HT-29 (cell line): ENCODE results near the gene ZNF346. TPM values are rescaled to one million over a fixed set of nuclear protein-coding genes. Genes with fewer than 3 reads are reported as not detected.
"Not testable (repeated sequence)": the region's sequence is repeated elsewhere in the genome, so short reads cannot be mapped to it uniquely, and the experiment has no call there.

Experiments used
- DNase-seq: peaks from one replicate; pipeline ENCODE4 v3.0.0-alpha.2; 2015; ENCODE audit warnings: low spot score
- total RNA-seq: library from RNA; depleted of rRNA; stranded (reverse); fragments of >200 nt; shearing (Covaris generic); gene quantifications from 2 replicates; pipeline ENCODE4 v1.2.3, GENCODE V29; 2014

ZNF346 gene
- total RNA-seq, 1 experiment from 2014 or later = 15.9 TPM

DNA sequence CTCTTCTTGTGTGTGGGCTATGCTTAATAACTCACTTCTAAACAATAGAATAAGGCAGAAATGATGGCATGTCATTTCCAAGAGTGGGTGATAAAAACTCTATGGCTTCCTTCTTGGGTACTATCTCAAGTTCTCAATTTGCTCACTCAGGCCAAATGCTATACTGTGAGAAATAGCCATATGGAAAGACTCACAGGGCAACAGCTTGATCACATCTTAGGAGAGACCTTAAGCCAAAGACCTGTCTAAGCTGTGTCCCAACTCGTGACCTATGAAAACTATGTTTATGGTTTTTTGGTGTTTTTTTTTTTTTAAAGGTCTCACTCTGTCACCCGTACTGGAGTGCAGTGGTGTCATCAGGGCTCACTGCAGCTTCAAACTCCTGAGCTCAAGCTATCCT is 13.8 kb upstream of the ZNF346 start:
- no peak for DNase-seq

GRCh38 chr5:177010153-177010552 is 12.3 kb upstream of the ZNF346 start:
- DNase-seq = no peak

DNA sequence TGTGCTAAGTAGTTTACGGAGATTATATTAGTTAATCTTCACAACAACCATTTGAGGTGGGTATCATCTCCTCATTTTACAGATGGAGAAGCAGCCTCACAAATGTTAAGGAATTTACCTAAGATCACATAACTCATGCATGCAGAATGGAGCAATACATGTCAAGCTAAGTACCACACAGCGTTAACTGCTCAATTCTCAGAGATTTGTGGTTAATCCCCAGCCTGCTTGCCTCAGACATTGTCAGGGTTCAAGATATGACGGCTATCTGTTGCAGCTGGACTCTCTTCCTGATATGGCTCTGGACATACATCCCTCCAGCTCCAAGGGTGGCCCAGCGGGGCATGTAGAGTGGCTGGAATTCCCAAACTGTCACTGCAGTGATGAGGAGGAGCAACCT is 7.3 kb upstream of the ZNF346 start:
- DNase-seq = no peak

DNA sequence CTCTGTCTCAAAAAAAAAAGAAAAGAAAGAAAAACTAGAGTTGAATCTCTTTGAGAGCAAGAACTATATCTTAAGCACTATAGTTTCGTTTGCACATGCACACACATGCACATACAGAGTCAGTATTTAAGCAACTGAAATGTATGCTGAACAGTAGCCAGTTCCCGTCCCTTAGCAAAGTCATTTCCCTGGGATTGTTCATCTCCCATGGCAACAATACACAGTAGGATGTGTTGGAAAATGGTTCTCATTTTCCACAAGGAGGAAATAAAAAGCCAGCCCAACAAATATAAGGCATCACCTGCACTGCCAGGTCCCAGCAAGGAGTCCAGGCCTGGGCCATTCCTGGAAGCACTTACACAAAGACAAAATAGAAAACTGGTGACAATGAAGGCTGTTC is 4.2 kb upstream of the ZNF346 start:
- DNase-seq = no peak

- no peak for DNase-seq
Measured at GRCh38 chr5:177020033-177020432, 2.5 kb upstream of the ZNF346 start.

DNA sequence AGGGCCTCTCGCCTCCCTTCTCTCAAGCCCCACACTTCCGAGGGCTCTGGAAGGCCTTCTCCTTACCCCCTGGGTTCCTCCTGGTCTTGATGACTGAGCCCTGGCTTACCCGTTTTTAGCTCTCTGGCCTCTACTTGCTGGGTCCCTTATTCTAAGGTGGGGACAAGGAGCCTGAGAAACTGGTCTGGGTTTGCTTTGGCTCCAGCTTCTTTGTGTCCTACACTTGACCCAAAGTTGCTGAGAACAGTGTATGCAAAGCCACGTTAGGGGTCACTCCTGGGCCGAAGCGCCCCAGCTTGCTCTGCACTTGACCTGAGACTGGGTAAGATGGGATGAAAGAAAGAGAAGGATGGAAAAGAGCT is 788 bp downstream of the ZNF346 start:
- DNase-seq = peak; percentile 38

GRCh38 chr5:177024559-177024958 is 2.1 kb downstream of the ZNF346 start:
- no peak for DNase-seq

DNA sequence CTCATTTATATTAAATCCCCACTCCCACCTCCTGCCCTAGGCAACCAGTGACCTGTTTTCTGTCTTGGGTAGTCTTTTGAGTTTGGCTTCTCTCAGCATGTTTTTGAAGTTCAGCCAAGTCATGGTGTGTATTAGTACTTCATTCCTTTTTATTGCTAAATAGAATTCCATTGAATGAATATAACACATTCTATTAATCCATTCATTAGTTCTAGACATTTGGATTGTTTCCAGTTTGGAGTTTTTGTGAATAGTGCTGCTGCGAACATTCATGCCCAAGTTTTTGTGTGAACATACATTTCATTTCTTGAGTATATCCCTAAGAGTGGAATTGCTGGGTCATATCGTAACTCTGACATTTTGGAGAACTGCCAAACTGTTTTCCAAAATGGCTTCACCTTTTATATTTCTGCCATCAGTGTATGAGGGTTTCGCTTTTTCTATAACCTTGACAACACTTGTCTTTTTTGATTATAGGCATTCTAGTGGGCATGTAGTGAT is 2.7 kb downstream of the ZNF346 start:
- DNase-seq = no peak

DNA sequence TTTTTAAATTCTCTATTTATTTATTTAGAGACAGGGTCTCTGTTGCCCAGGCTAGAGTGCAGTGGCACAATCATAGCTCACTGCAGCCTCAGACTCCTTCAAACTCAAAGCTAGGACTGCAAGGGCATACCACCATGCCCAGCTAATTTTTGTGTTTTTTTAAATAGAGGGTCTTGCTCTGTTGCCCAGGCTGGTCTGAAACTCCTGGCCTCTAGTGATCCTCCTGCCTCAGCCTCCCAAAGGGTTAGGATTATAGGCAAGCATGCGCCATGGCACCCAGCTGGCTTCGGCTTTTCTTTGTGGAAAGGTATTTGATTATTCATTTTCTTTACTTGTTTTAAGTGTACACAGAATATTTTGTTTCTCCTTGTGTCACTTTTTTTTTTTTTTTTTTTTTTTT is 5.2 kb downstream of the ZNF346 start:
- no peak for DNase-seq

GRCh38 chr5:177029498-177029897 is 7.0 kb downstream of the ZNF346 start:
- no peak for DNase-seq

GRCh38 chr5:177035976-177036375 is 13.5 kb downstream of the ZNF346 start:
- DNase-seq = no peak

DNA sequence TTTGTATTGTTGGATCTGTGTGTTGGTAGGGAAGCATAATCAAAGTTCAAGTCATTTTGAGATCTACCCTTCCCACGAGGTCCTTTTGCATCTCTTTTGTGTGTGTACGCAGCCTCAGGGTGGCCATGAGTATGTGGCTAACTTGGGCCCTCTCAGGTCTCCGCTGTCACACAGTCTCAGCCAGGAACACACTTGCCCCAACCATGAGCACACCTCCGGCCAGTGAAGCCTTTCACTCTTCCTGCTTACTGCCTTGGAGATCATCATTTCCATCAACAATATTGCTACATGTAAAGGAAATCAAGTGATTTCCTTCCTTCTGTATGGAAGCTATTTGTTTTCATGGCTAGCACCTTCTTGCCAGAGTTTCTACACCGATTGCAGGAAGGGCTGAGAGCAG is 13.9 kb downstream of the ZNF346 start:
- DNase-seq = no peak

GRCh38 chr5:177036921-177037320 is 14.4 kb downstream of the ZNF346 start:
- no peak for DNase-seq

DNA sequence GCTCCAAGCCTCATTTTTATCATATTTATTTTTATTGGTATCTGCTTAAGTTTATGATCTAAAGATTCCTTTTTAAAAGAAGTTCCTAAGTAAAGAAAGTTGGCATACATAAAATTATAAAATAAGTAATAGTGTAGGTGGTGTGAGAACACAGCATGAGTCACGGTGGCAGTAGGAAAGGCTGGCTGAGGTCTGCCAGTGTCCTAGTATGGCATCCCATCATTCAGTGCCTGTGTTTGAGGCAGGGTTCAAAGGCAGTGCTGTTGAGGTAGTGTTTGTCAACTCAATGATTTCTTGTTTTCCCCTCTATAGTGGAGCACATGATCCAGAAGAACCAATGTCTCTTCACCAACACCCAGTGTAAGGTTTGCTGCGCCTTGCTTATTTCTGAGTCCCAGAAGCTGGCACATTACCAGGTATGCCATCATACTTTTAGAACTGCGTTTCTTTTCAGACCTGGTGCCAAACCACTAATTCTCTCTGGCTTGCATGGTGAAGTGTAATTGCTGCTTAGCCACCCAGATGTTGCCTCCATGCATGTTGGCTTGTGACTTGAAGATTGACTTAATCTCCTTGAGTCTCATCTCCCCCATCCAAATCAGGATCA is 18.4 kb downstream of the ZNF346 start:
- DNase-seq = no peak

DNA sequence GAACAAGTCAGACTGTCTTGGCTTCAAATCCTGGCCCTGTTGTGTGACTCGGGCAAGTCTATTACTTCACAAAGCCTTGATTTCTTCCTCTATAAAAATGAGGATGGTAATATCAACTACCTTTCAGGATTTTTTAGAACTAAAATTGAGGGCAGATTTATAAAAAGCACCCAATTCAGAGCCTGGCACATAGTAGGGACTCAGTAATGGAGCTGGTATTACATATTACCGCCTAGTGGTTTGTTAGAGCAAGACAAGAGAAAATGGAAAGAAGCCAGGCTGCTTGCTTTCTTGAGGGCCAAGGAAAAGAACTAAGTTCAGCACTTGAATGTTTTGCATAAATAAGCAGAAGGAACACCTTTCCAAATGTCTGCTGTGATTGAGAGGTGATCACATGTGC is 19.4 kb downstream of the ZNF346 start:
- DNase-seq = no peak

- no peak for DNase-seq
Measured at GRCh38 chr5:177043114-177043513, 20.6 kb downstream of the ZNF346 start.

DNA sequence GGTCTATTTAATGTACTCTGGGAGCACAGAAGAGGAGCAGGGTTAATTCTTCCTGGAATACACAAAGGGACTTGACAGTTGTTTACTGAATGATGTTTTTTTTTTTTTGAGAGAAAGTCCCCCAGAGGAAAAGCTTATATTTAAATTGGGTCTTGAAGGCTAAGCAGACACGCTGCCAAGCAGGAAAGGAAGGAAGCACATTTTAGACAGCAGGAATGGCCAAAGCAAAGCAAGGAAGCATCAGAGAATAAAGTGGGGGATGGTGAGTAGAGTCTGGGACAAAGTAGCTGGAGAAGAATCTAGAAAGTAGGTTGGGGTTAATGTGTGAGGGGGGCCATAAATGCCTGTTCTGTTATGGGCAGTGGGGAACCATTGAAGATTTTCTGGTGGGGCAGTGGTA is 21.5 kb downstream of the ZNF346 start:
- no peak for DNase-seq

DNA sequence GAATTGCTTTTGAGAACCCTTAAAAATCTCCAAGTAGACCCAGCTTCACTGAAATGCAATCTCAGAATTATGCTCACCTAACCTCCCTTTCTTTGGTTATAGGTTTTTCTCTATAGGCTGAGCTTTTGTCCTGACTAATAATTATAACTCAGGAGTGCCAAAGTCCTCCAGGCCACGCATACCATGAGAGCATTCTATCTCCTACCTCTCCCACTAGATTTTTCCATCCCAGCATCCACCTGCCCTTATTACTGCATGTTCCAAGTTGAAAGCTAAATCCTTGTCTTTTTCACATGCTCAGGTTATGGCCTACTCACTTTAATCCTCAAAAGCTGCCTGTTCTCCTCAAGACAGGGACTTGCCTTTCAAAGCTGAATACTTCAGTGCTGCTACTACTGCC is 22.1 kb downstream of the ZNF346 start:
- DNase-seq = no peak

DNA sequence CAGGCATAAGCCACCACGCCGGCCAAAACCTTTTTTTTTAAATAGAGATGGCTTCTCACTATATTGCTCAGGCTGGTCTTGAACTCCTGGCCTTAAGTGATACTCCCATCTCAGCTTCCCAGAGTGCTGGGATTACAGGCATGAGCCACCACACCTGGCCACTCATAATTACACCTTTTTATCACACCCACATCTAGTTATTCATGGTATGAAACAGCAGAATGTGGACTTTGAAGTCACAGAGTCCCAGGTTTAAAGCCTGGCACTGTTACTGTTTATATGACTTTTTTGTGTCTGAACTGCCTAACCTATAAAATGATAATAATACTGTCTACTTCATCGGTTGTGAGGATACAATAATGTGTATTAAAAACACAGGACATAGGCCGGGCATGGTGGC is 23.1 kb downstream of the ZNF346 start:
- DNase-seq = no peak

GRCh38 chr5:177048531-177048930 is 26.0 kb downstream of the ZNF346 start:
- DNase-seq = not testable (repeated sequence)

DNA sequence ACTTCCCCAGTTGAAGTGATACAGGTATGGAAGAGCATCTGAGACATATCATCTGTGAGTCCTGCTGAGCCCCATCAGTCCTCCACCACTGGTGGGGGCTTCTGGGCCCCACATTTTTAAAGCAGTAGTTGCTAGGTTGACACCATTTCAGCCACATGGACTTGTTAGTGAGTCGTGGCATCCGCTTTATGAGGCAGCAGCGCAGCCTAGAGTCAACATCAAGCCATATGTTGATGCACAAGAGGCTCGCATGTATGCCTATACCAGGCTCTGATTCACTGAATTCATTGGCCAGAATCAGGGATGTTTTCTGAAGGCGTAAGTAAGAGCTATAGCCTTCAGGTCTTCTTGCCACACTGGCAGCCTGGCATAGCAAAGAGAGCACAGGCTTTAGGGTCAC is 26.8 kb downstream of the ZNF346 start:
- no peak for DNase-seq

DNA sequence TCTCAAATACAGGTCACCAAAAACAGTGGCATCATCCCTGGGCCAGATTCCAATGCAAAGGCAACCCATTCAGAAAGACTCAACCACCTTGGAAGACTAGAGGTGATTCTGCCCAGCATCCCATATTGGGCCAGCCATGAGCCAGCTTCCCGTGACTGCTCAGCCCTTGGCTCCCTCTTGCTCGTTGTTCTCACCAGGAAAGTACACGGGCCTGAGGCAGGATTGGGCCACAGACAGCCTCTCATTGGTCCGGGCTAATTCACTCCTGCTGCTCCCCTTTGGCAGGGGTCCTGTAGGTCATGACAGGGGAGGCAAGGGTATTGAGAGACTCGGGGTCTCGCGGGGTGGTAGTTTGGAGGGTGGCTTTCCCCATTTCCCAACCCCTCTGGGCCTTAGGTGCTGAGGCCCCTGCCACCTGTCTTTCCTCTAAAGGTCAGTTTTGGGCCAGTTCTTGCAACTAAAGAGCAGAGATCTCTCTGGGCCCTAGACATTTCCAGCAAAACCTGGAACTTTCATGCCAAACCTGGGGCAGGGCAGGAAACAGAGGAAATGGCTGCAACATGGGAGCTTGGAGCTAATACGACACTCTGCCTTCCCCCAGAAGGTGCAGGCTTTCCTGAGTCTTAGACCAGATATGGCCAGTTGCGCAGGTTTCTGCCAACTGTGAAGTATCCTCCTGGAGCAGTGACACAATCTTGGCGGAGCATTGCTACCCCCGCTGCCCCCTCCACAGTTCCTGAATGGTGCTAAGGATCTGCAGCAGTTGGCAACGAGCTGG is 42.2 kb downstream of the ZNF346 start:
- DNase-seq = no peak

DNA sequence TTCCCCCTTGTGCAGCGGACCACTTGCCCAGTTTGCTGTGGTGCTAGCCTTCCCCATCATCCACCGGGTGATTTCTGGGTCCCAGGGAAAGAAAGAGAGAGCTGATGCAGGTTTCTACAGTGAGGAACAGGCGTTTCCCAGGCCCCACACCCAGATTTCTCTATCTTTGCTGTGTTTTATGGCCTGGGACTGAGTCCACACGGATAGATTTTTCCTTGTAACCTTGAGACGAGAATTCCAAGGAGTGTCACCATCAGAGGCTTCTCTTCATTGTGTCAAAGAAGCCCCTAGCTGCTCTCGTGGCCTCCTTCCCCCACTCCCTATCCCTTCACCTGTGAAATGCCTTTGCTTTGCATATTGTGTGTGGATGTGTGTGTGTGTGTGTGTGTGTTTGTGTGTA is 43.0 kb downstream of the ZNF346 start:
- DNase-seq = no peak
